ENCODE results near the gene MAMDC4.

- no peak for TF ChIP-seq CTCF (IDR thresholded peaks at IDR 0.05)
- no peak for TF ChIP-seq POLR2A (IDR thresholded peaks at IDR 0.05)
These were observed 12.7 kb upstream of the MAMDC4 start for GRCh38 chr9:136839229-136840139.
